ENCODE results near the gene GABRE. TPM values are rescaled to one million over a fixed set of nuclear protein-coding genes. Genes with fewer than 3 reads are reported as not detected.
A peak's percentile ranks its signal among the peaks of the same experiment; 100 is the strongest.

The GABRE gene
- total and polyA plus RNA-seq, 2 of the 13 experiments (the other 11 are each of a cell fraction or from before 2014, with no cell fraction given) = 12.2 to 66.2 TPM

DNA sequence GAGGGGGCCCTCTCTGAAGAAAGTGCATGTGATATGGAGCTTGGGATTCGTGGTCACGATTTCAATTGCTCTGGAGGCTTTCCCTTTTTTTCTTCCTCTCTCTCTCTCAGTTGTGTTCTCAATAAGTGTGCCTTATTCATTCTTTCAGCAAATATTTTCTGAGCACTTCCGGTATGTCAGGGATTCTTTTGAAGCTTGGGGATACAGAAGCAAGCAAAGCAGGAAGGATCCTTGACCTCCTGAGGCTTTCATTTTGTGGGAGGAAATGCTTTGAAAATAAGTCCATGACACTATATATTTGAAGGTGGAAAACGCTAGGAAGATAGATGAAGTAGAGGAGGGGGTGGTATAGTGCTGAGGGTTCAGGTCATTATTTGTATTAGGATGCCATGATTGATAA lies 12.6 kb upstream of the GABRE start (continued):
- TF ChIP-seq, protein P1, sequence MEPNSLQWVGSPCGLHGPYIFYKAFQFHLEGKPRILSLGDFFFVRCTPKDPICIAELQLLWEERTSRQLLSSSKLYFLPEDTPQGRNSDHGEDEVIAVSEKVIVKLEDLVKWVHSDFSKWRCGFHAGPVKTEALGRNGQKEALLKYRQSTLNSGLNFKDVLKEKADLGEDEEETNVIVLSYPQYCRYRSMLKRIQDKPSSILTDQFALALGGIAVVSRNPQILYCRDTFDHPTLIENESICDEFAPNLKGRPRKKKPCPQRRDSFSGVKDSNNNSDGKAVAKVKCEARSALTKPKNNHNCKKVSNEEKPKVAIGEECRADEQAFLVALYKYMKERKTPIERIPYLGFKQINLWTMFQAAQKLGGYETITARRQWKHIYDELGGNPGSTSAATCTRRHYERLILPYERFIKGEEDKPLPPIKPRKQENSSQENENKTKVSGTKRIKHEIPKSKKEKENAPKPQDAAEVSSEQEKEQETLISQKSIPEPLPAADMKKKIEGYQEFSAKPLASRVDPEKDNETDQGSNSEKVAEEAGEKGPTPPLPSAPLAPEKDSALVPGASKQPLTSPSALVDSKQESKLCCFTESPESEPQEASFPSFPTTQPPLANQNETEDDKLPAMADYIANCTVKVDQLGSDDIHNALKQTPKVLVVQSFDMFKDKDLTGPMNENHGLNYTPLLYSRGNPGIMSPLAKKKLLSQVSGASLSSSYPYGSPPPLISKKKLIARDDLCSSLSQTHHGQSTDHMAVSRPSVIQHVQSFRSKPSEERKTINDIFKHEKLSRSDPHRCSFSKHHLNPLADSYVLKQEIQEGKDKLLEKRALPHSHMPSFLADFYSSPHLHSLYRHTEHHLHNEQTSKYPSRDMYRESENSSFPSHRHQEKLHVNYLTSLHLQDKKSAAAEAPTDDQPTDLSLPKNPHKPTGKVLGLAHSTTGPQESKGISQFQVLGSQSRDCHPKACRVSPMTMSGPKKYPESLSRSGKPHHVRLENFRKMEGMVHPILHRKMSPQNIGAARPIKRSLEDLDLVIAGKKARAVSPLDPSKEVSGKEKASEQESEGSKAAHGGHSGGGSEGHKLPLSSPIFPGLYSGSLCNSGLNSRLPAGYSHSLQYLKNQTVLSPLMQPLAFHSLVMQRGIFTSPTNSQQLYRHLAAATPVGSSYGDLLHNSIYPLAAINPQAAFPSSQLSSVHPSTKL (CRISPR knock-in tag; IDR thresholded peaks at IDR 0.05) = peak; percentile 40; the same call in 1 of the 2 replicates
- TF ChIP-seq, protein P2, sequence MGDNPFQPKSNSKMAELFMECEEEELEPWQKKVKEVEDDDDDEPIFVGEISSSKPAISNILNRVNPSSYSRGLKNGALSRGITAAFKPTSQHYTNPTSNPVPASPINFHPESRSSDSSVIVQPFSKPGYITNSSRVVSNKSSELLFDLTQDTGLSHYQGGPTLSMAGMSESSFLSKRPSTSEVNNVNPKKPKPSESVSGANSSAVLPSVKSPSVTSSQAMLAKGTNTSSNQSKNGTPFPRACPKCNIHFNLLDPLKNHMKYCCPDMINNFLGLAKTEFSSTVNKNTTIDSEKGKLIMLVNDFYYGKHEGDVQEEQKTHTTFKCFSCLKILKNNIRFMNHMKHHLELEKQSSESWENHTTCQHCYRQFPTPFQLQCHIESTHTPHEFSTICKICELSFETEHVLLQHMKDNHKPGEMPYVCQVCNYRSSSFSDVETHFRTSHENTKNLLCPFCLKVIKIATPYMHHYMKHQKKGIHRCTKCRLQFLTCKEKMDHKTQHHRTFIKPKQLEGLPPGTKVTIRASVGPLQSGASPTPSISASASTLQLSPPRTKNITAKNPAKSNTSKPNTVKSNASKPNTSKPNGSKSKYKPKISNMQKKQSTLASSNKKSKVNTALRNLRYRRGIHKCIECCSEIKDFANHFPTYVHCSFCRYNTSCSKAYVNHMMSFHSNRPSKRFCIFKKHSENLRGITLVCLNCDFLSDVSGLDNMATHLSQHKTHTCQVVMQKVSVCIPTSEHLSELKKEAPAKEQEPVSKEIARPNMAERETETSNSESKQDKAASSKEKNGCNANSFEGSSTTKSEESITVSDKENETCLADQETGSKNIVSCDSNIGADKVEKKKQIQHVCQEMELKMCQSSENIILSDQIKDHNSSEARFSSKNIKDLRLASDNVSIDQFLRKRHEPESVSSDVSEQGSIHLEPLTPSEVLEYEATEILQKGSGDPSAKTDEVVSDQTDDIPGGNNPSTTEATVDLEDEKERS (CRISPR knock-in tag; IDR thresholded peaks at IDR 0.05) = no peak
- TF ChIP-seq MED1 (CRISPR knock-in tag; IDR thresholded peaks at IDR 0.05) (0 out of 2 replicates have a peak, but pooled peaks have one; percentile 16), EP300 (IDR thresholded peaks at IDR 0.05; ENCODE audit: low read depth in 2 of 2, low read length in 2 of 2) (peak in 1 of 2 experiments; percentile 27; a peak in 1 of 4 replicates), EP300 (CRISPR knock-in tag; IDR thresholded peaks at IDR 0.05; ENCODE audit: borderline replicate concordance) (no peak; the same call in 1 of the 2 replicates), ATM (IDR thresholded peaks at IDR 0.05; ENCODE audit: borderline replicate concordance) (no peak), HOXA5 (CRISPR knock-in tag; IDR thresholded peaks at IDR 0.05) (no peak), TARDBP (CRISPR knock-in tag; IDR thresholded peaks at IDR 0.05) (no peak), RBM22 (optimal IDR thresholded peaks at IDR 0.05; ENCODE audit: low read length) (no peak), NR2F6 (IDR thresholded peaks at IDR 0.05) (peak; percentile 45; the same call in 1 of the 2 replicates), NR2F6 (CRISPR knock-in tag; IDR thresholded peaks at IDR 0.05) (no peak), ZNF660 (CRISPR knock-in tag; IDR thresholded peaks at IDR 0.05; ENCODE audit: borderline replicate concordance, low read depth) (no peak), RARA (CRISPR knock-in tag; IDR thresholded peaks at IDR 0.05) (0 out of 2 replicates have a peak, but pooled peaks have one; percentile 29), ZNF383 (CRISPR knock-in tag; IDR thresholded peaks at IDR 0.05; ENCODE audit: borderline replicate concordance) (no peak), TBX3 (IDR thresholded peaks at IDR 0.05; ENCODE audit: borderline replicate concordance) (no peak)
- TF ChIP-seq, protein P3, sequence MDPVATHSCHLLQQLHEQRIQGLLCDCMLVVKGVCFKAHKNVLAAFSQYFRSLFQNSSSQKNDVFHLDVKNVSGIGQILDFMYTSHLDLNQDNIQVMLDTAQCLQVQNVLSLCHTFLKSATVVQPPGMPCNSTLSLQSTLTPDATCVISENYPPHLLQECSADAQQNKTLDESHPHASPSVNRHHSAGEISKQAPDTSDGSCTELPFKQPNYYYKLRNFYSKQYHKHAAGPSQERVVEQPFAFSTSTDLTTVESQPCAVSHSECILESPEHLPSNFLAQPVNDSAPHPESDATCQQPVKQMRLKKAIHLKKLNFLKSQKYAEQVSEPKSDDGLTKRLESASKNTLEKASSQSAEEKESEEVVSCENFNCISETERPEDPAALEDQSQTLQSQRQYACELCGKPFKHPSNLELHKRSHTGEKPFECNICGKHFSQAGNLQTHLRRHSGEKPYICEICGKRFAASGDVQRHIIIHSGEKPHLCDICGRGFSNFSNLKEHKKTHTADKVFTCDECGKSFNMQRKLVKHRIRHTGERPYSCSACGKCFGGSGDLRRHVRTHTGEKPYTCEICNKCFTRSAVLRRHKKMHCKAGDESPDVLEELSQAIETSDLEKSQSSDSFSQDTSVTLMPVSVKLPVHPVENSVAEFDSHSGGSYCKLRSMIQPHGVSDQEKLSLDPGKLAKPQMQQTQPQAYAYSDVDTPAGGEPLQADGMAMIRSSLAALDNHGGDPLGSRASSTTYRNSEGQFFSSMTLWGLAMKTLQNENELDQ (CRISPR knock-in tag; IDR thresholded peaks at IDR 0.05; ENCODE audit: borderline replicate concordance) = no peak
- TF ChIP-seq, protein P4, sequence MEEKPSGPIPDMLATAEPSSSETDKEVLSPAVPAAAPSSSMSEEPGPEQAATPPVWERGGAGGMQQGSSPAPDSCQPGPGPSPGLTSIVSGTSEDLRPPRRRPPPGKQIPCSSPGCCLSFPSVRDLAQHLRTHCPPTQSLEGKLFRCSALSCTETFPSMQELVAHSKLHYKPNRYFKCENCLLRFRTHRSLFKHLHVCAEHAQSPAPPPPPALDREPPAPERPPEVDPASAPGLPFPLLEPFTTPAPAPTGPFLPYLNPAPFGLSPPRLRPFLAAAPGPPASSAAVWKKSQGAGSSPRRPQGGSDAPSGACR (CRISPR knock-in tag; IDR thresholded peaks at IDR 0.05) = no peak
- TF ChIP-seq, protein P5, sequence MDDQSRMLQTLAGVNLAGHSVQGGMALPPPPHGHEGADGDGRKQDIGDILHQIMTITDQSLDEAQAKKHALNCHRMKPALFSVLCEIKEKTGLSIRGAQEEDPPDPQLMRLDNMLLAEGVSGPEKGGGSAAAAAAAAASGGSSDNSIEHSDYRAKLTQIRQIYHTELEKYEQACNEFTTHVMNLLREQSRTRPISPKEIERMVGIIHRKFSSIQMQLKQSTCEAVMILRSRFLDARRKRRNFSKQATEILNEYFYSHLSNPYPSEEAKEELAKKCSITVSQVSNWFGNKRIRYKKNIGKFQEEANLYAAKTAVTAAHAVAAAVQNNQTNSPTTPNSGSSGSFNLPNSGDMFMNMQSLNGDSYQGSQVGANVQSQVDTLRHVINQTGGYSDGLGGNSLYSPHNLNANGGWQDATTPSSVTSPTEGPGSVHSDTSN (CRISPR knock-in tag; IDR thresholded peaks at IDR 0.05; ENCODE audit: borderline replicate concordance) = no peak

Data from HepG2 (cell line).